HG03439 (cell line): ENCODE results near the gene SPATS2L.

Experiments used
- ATAC-seq: cut with Tn5 transposase; IDR thresholded peaks from one replicate; pipeline ENCODE4 v1.9.1; 2021; ENCODE audit warnings: mild to moderate bottlenecking, moderate library complexity; ENCODE audit not compliant: unreplicated experiment

SPATS2L gene

GRCh38 chr2:200435379-200435778 is 128.9 kb downstream of the SPATS2L start:
- no peak for ATAC-seq

DNA sequence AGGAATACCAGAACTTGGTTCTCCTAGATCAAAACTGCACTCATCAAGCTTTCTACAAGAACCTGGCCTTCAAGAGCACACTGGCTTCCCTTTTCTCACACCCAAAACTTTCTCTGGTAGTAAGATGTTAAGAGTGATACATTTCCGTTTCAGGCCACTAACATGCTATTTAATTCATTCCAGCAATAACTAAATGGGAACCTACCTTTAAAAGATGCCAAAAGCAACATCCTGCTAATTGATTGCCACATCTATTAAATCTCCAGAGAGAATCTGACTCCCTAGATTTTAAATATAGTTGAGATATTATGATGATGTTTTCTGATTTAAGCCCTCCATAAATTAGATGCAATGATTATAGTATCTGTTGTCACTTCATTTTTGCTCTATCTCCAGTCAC is 131.8 kb downstream of the SPATS2L start:
- ATAC-seq: no peak

- ATAC-seq: no peak
Measured at GRCh38 chr2:200438846-200439245, 132.4 kb downstream of the SPATS2L start.

DNA sequence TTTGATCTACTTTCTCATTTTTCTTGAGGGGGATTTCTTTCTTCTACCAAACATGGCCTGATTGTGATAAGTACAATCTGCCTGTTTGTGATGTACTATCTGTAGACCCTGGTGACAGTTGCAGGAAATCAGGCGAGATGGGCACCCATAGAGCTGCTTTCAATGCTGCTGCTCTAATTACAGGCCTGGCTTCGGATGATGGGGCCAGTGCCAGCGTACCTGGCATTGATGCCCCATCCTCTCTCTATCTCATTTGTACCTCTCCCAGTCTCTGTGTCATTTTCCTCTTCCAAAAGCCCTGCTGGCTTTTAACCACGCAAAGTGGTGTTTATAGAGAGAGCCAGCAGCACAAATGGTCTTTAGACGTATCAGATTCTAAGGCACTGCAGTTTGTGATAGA is 133.5 kb downstream of the SPATS2L start:
- no peak for ATAC-seq

DNA sequence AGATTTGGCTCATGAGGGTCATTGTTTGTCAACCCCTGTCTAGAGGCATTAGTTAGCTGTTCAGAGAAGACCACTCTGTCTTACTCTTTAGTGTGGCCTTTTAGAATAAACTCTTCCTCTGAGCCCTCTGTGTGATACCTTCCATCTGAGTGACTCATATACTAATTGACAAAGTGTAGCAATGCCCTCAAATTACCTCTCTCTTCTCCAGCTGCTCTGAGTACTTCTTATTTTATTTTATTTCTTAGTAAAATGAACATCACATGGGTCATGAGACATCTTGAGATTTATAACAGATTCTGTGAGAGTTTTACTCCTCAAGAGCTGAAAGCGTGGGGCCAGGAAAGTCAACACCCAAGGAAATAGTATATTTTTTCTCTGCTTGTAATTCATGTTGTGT is 136.0 kb downstream of the SPATS2L start:
- ATAC-seq: no peak

DNA sequence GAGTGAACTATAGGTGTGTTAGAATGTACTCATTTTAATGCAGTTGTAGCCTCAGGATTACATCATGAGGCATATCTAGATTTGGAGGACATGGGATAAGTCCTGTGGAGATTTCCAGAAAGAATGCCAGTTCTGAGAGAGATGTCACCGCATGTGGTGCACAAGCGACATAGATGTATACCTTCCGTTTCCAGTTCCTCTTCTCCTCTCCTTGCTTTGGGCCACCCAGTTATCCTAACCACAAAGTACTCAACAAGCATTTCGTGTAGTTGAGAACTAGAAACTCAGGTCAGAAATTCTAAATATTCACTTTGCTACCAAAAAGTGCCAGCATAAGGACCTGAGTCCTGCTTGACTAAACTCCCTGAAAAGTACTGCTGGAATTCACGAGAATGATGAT is 136.9 kb downstream of the SPATS2L start:
- no peak for ATAC-seq

DNA sequence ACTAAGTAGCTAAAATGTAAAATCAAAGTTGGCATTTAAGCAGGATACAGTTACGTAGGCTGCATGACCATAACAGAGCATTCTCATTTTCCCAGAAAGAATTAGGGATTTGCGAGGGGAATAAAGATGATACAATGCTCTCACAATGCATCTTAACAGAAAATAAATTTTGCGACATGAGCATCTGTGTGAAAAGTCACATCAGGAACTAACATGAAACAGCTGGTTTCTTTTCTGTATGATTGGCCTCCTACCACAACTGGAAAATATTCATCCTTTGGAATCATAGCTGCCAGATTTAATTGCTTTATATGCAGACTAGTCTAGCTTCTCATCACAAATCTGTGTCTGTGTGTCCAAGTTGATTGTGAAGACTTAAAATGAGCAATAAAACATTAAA is 137.4 kb downstream of the SPATS2L start:
- no peak for ATAC-seq

DNA sequence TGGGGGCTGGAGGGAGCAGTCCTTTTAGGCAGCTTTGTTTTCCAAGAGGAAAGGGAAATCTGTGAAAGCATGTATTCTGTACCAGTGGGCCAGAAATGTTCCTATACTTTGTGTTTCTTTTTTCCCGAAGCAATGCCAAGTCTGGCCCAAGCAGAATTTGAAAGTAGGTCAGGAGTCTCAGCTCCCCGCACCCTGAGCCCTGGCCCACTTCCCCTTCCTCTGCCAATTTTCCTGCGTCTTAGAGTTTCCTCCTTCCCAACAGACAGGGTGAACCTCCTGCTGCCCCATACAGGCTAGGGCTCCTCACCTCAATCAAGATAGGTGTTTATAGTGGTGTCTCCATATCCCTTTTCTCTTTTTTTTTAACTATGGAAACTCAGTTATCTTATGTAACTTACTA is 138.0 kb downstream of the SPATS2L start:
- ATAC-seq: no peak

DNA sequence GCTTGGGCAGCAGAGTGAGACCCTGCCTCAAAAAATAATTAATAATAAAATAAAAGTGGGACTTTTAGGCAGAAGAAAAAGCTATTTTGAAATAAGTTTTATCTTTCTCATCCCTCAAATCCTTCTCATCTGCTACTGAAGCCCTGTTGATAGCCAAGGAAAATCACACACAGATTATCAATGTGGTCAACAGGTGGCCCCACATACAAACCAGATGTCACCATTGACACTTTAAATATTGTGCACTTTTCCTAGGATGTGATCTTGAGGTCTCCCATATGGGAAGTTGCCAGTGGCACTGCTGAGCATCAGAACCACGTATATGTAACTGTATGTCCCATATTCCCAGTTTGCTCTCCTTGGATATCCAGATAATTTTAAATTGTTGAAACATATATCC is 138.8 kb downstream of the SPATS2L start:
- ATAC-seq: no peak

DNA sequence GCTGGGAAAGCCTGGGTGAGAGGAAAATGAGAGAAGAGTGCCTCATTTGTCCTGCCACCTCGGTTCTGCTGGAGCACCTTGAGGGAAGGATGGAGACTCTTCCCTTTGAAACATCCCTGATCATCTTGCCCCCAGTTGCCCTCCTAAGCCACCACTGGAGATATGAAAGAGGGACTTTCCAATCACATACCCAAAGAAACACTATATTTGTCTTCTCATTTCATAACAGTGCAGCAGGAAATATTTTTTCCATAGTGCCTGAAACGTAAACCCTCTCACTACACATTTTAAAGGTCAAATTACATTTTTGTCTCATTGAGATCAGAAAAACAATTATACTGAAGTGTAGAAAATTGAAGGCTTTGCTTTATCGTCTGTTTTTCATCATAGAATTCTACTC is 140.1 kb downstream of the SPATS2L start:
- ATAC-seq: no peak

GRCh38 chr2:200447139-200447855 is 140.8 kb downstream of the SPATS2L start:
- ATAC-seq: no peak

DNA sequence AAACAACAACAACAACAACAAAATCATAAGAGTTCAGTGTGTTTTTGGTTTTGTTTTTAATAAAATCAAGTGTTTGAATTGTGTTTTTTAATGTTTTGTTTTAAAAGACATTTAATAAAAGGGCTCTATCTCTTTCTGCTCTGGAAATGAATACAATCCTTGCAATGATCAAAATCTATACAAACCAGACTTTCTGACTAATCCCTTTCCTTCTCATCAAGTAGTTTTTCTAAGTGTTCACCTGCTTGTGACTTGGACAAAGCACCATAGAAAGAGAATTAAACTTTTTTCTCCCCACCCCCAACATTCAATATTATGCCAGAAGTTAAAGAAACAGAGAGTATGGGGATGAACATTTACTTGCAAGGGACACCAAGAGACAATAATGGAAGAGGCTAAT is 142.0 kb downstream of the SPATS2L start:
- ATAC-seq: no peak

DNA sequence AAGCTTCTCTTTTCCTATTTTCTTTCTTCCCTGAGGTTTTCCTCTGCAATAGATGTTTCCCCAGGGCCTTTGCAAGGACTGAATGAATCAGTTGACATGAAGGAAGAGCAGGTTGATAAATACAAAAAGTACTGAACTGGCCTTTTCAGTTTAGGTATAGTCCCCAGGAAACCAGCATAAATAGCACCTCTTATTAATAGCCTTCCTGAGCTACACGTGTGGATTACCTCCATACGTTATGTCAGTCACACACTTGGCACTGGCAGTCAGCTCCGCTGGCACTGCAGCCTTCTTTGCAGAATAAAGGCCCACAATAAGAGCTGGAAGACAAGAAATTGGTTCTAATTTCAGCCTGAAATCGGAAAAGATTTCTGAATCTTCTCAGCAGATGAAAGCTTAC is 142.7 kb downstream of the SPATS2L start:
- no peak for ATAC-seq

DNA sequence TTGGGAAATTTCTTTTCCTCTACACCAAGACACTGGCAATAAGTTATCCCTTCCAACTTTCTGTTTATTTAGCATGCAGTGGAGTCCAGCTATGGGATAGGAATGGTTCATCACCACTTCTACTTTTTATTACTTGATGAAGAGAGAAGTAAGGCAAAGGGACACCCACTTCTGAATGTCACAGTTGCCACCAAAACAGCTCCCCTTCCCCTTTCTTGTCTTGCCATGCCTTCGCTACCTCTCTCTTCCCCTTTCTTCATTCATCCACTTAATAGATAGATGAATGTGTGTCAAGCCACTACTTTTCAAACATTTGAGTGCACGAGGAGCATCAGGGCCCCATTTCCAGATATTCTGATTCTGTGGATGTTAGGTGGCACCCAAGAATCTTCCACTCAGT is 143.8 kb downstream of the SPATS2L start:
- ATAC-seq: no peak

DNA sequence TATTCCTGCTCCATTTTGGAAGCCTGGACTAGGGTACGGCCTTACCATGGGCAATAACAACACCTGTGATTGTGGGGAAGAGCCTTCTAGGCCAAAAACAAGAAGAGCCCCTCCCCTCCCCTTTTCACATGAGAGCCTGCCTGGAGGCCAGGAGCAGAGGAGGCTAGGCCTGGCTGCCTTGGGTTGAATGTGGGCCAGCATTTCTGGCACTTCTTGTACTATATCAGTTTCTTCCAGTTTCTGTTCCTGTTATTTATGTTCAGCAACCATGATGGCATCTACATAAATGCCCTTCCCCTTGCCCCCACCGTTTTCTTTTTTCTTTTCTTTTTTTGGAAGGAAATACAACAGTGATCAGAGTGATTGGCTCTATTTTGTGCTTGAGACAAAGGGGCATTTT is 145.0 kb downstream of the SPATS2L start:
- ATAC-seq: no peak

DNA sequence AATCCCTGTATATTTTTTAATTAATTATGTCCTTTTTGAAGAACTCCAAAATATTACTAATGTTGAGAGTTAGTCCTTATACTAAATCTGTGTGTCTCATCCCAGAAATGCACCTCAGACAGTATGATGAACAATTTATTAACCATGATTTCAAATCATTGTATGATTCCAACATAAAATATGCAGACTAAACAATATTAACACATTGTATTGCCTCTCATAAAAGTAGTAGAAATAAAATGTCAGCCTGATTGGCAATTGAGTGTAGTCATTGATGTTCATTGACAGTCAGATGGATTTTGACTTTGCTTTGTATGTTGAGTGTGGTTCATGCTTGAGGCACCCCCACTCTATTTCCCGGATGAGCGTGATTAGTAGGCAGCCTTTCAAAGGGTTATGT is 145.9 kb downstream of the SPATS2L start:
- ATAC-seq: no peak

- no peak for ATAC-seq
Measured at GRCh38 chr2:200453142-200453852, 146.8 kb downstream of the SPATS2L start.

DNA sequence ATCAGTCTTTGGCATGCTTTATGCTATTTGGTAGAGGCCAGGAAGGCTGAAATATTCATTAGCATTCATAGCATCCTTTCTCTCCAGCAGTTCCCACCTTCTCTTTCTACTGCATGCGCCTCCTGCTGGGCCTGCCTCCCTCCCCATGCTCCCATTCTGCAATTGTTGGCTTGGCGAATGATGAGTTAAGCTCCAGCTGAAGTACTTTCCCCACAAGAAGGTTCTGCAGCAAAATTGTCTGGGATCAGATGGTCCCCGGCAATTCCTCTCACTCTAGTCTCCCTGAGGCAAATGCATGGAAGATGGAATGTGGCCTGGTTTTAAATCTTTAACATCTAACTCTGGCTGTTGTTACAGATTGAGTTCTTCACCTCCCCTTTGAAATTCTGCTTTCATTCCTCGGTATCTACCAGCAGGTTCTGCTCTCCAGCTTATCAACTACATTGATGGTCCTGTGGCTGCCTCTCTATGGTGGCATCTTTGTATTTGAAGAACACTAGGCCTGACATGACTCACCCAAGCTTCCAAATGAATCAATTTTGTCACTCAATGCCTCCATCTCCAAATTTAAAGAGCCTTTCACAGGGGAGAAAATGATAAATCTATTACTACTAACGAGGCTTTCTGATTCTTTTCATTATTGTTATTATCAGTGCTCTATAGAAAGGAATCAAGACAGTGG is 147.5 kb downstream of the SPATS2L start:
- ATAC-seq: no peak

DNA sequence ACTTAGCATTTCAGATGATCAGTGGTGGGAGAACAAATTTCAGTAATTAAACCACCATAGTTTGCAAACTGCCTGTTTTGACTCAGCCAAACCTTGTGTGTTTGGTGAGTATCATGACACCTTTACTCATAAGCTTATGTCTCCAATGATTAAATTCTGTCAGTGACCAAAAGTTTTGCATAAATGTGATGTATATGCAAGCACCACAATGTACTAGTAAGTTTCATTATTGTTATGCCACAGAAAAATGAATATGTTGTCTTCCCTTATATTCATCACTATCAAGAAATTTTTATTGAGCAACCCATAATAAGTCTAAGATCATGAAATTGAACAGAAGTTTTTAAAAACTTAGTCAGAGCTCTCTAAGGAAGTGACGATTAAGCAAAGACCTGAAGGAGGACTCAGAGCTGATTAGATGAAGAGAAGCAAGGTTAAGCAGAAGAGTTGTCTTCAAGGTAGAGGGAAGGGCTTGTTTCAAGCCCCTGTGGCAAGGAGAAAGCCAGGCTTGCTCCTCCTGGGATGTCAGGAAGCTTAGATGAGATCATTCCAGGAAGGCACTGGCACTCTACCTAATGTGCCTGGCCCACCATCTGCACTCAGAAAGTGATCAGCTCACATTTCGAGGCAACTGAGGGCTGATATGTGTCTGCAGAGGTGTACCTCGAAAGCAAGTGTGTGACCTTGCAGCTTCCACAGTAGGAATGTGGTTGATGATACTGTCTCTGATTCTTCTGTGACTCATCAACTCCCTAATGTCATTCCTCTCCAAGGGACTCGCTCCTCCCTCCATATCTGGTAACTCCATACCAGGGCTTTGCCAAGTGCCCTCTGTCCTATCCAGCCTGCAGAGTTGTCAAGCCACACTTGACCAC is 148.7 kb downstream of the SPATS2L start:
- peak; percentile 93 for ATAC-seq

DNA sequence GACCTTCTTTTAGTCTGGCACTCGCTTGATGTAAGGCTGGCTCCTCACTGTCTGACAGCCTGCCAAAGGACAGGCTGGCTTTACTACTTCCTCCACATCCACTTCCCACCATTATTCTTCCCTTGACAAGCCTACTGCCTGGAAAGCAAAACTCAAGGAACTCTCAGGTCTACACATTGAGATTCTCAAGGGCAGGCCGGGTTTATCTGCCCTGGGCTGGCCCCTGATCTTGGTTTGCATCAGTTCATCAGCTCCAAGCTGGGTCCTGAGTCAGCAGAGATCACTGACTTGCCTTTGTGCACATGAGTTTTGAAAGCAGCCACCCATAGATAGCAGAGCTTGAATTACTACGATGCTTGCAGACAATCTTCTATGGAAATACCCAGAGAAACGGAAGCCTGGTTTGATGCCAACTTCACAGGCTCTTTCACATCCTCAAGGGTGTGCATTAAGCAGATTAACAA is 149.5 kb downstream of the SPATS2L start:
- ATAC-seq: no peak

GRCh38 chr2:200456567-200456966 is 150.1 kb downstream of the SPATS2L start:
- no peak for ATAC-seq
